Cerebellar nuclear complex (tissue), 1 donor: Measurements from ENCODE around the gene PSMD3.
"Not testable (repeated sequence)": the region's sequence is repeated elsewhere in the genome, so short reads cannot be mapped to it uniquely, and the experiment has no call there.

ENCODE experiments used
- DNase-seq, 2 experiments: peaks; one replicate each; lab custom pipeline; 2025; lab: John Stamatoyannopoulos, UW

The PSMD3 gene

DNA sequence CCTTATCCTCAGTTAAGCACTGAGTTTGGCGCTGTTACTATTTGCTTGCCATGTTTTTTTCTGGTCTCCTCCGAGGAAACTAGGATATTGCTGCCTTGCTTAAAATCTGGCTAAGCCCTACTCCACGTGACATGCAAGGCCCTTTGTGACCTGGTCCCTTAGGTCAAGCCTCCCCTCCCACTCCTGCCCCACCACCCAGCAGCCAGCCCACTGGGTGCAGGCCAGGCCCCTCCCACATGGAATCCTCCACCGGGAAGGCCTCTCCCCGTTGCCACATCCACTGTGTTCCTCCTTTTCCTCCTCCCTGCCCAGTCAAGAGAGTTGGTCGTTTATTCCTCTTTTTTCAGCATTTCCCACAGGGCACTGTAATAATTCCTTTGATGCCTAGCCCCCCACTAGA, 16.2 kb downstream of the PSMD3 start:
- DNase-seq = no peak

DNA sequence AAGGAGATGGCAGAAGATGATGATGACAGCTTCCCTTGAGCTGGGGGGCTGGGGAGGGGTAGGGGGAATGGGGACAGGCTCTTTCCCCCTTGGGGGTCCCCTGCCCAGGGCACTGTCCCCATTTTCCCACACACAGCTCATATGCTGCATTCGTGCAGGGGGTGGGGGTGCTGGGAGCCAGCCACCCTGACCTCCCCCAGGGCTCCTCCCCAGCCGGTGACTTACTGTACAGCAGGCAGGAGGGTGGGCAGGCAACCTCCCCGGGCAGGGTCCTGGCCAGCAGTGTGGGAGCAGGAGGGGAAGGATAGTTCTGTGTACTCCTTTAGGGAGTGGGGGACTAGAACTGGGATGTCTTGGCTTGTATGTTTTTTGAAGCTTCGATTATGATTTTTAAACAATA, 16.9 kb downstream of the PSMD3 start:
- DNase-seq = no peak

DNA sequence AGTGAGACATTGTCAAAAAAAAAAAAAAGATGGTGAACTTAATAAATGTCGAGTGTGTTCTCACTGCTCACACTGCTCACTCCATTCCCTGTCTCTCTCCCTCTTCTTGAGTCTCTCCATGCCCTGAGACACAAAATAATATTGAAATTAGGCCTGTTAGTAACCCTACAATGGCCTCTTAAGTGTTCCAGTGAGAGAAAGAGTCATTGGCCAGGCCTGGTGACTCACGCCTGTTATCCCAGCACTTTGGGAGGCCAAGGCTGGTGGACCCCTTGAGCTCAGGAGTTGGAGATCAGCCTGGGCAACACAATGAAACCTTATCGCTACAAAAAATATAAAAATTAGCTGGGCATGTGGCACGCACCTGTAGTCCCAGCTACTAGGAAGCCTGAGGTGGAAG, 18.5 kb downstream of the PSMD3 start:
- no peak for DNase-seq

DNA sequence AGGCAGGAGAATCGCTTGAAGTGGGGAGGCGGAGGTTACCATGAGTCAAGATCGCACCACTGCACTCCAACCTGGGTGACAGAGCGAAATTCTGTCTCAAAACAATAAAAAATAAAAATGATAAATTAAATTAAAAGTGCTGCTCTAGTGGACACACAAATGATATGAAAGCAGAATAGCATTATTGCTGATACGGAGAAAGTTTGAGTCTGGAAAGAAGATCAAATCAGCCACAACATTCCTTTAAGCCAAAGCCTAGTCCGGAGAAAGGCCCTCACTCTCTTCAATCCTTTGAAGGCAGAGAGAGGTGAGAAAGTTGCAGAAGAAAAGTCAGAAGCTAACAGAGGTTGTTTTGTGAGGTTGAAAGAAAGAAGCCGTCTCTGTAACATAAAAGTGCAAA, 19.6 kb downstream of the PSMD3 start:
- DNase-seq = no peak

DNA sequence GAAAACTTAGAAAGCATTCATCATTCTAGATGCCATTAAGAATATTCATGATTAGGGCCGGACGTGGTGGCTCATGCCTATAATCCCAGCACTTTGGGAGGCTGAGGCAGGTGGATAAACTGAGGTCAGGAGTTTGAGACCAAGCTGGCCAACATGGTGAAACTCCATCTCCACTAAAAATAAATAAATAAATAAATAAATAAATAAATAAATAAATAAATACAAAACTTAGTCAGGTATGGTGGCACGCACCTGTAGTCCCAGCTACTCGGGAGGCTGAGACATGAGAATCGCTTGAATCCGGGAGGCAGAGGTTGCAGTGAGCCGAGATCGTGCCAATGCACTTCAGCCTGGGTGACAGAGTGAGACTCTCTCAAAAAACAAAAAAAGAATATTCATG, 20.7 kb downstream of the PSMD3 start:
- DNase-seq = not testable (repeated sequence)

DNA sequence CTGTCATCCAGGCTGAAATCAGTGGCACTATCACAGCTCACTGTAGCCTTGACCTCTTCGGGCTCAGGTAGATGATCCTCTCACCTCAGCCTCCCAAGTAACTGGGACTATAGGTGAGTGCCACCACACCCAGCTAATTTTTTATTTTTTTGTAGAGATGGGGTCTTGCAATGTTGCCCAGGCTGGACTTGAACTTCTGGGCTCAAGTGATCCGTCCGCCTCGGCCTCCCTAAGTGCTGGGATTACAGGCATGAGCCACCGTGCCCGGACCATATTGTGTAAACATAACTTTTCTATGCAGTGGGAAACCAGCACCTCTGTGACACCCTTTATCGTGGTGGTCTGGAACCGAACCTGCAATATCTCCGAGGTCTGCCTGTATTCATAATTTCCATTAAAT, 23.5 kb downstream of the PSMD3 start:
- no peak for DNase-seq

DNA sequence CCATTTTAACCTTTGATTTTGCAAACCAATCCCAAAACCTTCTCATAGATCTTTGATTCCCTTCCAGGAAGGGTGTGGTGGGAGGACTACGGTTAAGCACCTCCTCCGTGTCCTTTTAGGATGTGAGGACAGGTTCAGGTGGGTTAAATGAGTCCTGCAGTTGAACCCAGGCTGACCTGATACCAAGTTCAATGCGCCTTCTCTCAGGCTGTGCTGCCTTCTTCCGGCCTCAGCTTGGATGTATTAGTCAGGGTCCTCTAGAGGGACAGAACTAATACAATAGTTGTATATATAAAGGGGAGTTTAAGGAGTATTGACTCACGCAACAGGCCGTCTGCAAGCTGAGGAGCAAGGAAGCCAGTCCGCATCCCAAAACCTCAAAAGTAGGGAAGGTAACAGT, 24.1 kb downstream of the PSMD3 start:
- DNase-seq = no peak

DNA sequence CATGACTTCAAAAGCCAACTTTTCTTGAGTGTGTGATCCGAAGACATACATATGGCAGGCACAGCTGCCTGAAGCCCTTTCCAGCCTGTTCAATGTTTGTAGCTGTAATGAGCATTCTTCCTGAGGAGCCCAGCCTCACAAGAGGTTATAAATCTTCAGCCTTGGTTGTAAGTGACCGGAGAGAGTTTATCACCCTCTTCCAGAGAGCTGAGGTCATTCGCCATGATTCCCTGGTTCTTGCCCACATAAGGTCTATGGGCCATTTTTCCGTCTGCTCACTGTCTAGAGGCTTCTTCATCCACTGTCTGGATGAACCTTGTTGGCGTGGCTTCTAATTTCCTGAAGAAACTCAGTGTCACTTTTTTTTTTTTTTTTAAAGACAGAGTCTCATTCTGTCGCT, 24.9 kb downstream of the PSMD3 start:
- DNase-seq = no peak

DNA sequence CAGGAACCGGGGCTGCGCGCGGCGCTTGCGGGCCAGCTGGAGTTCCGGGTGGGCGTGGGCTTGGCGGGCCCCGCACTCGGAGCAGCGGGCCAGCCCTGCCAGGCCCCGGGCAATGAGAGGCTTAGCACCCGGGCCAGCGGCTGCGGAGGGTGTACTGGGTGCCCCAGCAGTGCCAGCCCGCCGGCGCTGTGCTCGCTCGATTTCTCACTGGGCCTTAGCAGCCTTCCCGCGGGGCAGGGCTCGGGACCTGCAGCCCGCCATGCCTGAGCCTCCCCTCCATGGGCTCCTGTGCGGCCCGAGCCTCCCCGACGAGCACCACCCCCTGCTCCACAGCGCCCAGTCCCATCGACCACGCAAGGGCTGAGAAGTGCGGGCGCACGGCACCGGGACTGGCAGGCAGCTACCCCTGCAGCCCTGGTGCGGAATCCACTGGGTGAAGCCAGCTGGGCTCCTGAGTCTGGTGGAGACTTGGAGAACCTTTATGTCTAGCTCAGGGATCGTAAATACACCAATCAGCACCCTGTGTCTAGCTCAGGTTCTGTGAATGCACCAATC, 30.4 kb downstream of the PSMD3 start:
- DNase-seq = not testable (repeated sequence)

DNA sequence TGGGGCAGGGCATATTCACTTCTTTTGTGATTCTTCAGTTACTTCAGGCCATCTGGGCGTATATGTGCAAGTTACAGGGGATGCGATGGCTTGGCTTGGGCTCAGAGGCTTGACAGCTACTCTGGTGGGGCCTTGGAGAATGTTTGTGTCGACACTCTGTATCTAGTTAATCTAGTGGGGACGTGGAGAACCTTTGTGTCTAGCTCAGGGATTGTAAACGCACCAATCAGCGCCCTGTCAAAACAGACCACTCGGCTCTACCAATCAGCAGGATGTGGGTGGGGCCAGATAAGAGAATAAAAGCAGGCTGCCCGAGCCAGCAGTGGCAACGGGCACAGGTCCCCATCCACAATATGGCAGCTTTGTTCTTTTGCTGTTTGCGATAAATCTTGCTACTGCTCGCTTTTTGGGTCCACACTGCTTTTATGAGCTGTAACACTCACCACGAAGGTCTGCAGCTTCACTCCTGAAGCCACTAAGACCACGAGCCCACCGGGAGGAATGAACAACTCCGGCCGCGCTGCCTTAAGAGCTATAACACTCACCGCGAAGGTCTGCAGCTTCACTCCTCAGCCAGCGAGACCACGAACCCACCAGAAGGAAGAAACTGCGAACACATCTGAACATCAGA, 31.5 kb downstream of the PSMD3 start:
- not testable (repeated sequence) for DNase-seq

DNA sequence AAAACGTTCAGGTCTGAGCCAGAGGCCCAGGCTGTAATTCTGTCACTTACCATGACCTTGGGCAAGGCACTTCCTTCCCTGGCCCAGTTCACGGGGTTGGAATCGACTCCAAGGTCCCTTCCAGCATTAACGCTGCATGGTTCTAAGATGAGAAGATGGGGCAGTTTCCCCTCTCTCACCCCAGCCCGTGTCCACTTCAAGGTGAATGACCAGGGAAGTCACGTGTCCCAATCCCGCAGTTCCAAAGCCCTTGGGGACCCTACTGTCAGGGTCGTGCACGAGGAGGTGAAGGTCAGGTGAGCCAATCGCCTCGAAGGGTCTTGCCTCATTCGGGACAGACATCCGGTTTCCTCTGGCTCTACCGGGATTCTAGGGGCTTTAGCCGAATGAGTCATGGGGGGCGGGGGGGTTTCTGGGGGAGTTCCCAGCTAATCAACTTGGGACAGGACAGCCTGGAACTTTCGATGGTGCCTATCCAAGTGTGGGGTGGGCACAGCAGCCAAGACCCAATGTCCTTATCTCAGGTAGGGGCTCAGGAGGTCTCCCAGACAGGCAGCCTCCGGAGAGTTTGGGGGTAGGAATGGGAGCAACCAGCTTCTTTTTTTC, 33.9 kb downstream of the PSMD3 start:
- DNase-seq = no peak

DNA sequence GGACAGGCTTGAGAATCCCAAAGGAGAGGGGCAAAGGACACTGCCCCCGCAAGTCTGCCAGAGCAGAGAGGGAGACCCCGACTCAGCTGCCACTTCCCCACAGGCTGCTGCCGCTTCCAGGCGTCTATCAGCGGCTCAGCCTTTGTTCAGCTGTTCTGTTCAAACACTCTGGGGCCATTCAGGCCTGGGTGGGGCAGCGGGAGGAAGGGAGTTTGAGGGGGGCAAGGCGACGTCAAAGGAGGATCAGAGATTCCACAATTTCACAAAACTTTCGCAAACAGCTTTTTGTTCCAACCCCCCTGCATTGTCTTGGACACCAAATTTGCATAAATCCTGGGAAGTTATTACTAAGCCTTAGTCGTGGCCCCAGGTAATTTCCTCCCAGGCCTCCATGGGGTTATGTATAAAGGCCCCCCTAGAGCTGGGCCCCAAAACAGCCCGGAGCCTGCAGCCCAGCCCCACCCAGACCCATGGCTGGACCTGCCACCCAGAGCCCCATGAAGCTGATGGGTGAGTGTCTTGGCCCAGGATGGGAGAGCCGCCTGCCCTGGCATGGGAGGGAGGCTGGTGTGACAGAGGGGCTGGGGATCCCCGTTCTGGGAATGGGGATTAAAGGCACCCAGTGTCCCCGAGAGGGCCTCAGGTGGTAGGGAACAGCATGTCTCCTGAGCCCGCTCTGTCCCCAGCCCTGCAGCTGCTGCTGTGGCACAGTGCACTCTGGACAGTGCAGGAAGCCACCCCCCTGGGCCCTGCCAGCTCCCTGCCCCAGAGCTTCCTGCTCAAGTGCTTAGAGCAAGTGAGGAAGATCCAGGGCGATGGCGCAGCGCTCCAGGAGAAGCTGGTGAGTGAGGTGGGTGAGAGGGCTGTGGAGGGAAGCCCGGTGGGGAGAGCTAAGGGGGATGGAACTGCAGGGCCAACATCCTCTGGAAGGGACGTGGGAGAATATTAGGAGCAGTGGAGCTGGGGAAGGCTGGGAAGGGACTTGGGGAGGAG, 34.7 kb downstream of the PSMD3 start, which contains the start of gene CSF3:
CSF3 (plus strand) TSS at position 436 of the 993 bp plus-strand sequence; CDS start at position 471, 35 bp downstream.
- DNase-seq = no peak

DNA sequence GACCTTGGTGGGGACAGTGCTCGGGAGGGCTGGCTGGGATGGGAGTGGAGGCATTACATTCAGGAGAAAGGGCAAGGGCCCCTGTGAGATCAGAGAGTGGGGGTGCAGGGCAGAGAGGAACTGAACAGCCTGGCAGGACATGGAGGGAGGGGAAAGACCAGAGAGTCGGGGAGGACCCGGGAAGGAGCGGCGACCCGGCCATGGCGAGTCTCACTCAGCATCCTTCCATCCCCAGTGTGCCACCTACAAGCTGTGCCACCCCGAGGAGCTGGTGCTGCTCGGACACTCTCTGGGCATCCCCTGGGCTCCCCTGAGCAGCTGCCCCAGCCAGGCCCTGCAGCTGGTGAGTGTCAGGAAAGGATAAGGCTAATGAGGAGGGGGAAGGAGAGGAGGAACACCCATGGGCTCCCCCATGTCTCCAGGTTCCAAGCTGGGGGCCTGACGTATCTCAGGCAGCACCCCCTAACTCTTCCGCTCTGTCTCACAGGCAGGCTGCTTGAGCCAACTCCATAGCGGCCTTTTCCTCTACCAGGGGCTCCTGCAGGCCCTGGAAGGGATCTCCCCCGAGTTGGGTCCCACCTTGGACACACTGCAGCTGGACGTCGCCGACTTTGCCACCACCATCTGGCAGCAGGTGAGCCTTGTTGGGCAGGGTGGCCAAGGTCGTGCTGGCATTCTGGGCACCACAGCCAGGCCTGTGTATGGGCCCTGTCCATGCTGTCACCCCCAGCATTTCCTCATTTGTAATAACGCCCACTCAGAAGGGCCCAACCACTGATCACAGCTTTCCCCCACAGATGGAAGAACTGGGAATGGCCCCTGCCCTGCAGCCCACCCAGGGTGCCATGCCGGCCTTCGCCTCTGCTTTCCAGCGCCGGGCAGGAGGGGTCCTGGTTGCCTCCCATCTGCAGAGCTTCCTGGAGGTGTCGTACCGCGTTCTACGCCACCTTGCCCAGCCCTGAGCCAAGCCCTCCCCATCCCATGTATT, 35.7 kb downstream of the PSMD3 start:
- no peak for DNase-seq

DNA sequence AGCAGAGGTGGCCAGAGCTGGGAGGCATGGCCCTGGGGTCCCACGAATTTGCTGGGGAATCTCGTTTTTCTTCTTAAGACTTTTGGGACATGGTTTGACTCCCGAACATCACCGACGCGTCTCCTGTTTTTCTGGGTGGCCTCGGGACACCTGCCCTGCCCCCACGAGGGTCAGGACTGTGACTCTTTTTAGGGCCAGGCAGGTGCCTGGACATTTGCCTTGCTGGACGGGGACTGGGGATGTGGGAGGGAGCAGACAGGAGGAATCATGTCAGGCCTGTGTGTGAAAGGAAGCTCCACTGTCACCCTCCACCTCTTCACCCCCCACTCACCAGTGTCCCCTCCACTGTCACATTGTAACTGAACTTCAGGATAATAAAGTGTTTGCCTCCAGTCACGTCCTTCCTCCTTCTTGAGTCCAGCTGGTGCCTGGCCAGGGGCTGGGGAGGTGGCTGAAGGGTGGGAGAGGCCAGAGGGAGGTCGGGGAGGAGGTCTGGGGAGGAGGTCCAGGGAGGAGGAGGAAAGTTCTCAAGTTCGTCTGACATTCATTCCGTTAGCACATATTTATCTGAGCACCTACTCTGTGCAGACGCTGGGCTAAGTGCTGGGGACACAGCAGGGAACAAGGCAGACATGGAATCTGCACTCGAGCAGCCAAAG, 36.9 kb downstream of the PSMD3 start:
- DNase-seq = no peak

DNA sequence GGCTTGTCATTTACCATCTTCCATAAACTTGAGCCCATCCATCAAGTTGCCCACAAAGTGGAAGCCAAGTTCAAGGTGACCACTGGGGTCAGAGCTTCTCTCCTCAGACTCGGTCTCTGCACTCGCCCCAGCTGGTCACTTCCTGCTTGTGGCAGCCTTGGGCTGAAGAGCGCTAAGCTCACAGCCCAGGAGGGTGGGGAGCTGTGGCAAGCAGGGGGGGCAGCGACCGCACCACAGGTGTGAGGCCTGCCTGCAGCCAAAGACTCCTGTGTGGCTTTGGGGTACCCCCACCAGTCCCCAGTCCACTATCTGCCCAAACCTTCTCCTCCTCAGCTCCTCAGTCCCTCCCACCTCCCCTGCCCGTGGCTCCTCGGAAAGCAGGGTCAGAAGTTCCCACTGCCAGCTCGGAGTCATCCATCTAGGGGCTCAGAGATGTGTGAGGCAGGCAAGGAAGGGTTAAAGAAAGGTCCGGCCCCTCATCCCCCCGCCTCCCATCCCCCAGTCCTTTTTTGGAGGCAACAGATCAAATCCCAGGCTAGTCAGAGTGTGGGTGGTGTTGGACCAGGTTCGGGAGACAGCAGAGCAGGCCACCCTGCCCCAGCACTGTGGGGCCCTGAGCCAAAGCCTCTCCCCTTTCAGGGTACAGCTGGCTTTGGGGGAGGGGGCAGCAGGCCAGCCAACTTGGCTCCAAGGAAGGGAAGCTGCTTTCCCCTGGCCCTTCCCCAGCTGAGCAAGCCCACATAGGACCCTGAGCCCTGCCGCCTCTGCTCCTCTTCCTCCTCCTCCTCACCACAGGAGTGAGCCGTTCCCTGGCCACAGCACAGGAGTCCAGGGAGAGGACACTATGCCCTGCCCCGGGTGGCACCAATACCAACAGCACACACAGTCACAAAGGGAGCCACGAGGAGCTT, 37.9 kb downstream of the PSMD3 start:
- no peak for DNase-seq

DNA sequence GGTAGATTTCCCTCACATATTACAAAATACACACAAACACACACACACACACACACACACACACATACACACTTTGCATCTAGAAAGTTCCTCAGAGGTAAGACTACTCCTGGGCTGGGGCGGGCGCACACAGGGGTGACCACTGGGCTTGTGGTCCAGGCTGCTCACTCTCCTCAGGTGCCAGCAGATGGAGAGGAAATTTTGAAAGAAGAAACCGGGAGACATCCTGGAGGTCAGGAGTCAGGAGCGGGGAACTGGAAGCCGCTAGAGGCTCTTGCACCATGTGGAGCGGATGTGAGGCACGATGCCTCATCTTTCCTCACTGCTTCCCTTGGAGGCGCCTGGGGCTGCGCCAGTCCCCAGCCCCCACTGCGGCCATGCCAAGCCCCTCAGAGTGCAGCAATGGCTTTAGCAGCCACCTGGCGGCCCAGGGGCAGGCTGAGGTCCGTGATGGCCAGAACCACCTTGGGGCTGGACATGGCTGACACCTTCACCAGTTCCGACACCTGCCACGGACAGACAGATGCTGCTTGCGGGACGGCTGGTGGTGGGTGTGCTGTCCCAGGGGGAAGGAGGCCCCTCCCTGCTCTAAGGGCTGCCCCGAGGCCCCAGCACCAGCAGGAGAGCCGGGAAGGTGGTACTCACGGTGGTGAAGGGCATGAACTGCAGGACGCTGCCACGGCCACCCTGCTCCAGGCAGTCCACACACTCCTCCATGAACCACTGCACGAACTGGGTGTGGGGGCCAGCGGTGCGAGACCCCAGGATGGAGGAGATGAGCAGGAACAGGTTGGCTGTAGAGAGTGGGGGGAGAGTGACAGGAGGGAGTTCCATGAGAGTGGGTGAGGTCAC, 38.8 kb downstream of the PSMD3 start:
- no peak for DNase-seq

DNA sequence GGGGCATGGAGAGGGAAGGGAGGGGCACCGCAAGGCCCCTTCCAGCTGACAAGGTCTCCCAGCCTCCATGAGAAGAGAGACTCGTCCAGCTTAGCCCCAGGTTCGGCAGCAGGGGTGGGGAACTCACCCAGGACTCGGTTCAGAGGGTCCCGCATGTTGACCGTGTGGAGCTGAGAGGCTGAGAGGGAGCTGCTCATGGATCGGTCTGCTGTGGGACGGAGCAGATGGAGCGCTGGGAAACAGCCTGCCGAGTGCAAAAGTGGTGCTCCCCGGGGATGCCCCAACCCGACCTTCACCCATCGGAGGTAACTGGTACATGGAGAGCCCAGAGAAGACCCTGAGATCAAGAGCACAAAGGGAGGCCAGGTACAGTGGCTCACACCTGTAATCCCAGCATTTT, 39.5 kb downstream of the PSMD3 start:
- DNase-seq = no peak

DNA sequence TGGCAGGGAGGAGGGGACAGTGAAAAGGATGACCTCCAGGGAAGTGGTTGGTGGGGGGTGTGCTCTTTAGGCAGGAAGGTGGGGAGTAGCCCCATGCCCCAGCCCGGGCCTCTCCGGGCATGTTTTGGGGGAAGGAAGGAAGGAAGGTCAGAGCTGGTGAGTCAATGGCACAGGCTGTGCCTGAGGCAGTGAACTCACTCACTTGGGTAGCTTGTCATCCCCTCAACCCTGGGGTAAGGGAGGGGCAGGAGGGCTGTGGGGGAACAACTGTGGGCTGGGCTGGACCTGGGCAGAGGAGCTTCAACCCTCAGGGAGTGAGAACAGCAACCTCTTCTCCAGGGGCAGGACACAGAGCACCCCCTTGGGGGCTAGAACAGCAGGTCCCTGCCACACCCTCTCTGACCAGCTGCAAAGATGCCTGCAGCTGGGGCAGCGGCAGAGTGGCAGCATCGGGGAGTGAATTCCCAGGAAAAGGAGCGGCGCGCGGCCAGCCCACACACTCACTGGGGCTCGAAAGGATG, 40.9 kb downstream of the PSMD3 start:
- DNase-seq = no peak
